Neutrophil (primary cell): ENCODE measurements around the gene TCERG1L.

Experiments used
- H3K27ac ChIP-seq: fragments of 200-600 bp; sonication (generic); 2 replicates; pipeline ENCODE4 v1.5.1; 2016; ENCODE audit warnings: mild to moderate bottlenecking, moderate library complexity
- H3K27me3 ChIP-seq: fragments of 200-600 bp; sonication (generic); 2 replicates; pipeline ENCODE4 v1.6.0; 2016; ENCODE audit warnings: mild to moderate bottlenecking
- H3K36me3 ChIP-seq: fragments of 200-600 bp; sonication (generic); 2 replicates; pipeline ENCODE4 v1.5.1; 2017
- H3K4me1 ChIP-seq, 2 experiments: fragments of 200-600 bp in 1 of 2; sonication (generic) in 1 of 2; 1 replicate in 1 of 2; 2 replicates in 1 of 2; pipeline versions ENCODE4 v1.5.1 to v1.6.1; 2013 to 2016; ENCODE audit warnings: low read depth in 1 of 2, low read length in 1 of 2, mild to moderate bottlenecking in 1 of 2, moderate library complexity in 1 of 2; ENCODE audit not compliant: control insufficient read depth in 1 of 2, insufficient read depth in 1 of 2
- H3K4me3 ChIP-seq, 2 experiments: fragments of 200-600 bp in 1 of 2; sonication (generic) in 1 of 2; 1 replicate in 1 of 2; 2 replicates in 1 of 2; pipeline ENCODE4 v1.5.1; 2013 to 2016; ENCODE audit warnings: low read depth in 1 of 2, low read length in 1 of 2, mild to moderate bottlenecking in 1 of 2, moderate library complexity in 1 of 2
- H3K9me3 ChIP-seq: fragments of 200-600 bp; sonication (generic); 2 replicates; pipeline ENCODE4 v1.5.1; 2016
- CTCF ChIP-seq: fragments of 200-600 bp; sonication (generic); IDR thresholded peaks from 2 replicates; pipeline ENCODE4 v1.5.1; 2016; ENCODE audit warnings: antibody characterized with exemption

TCERG1L gene

DNA sequence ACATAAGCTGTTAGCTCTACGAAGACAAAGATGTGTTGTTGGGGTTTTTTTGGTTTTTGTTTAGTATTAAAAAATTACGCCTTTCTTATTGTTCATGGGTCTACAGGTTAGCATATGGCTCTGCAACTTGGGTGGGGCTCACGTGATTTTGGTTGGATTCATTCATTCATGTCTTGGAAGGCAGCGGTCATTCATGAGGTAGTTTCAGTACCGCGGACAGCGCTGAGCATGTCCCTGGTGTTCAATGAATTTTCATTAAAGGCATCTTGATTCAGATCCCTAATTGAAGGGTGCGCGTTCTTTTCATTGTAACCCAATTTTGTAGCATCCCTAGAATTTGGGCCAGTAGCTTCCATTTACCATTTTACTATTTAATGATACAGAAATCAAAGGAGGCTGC lies 42.9 kb upstream of the TCERG1L start:
- H3K4me1 ChIP-seq, result no peaks in the 10 kb centered on the region
- H3K27ac ChIP-seq, result no peak overlapping the region
- H3K9me3 ChIP-seq, result no peaks in the 10 kb centered on the region
- no peaks in the 10 kb centered on the region for H3K36me3 ChIP-seq
- H3K4me3 ChIP-seq, result no peak overlapping the region
- no peaks in the 10 kb centered on the region for H3K27me3 ChIP-seq
- no peak for TF ChIP-seq CTCF

- no peaks in the 10 kb centered on the region for H3K27me3 ChIP-seq
- H3K27ac ChIP-seq, result no peak overlapping the region
- no peaks in the 10 kb centered on the region for H3K9me3 ChIP-seq
- H3K4me1 ChIP-seq, result no peaks in the 10 kb centered on the region
- TF ChIP-seq CTCF, result no peak
- H3K4me3 ChIP-seq, result no peak overlapping the region
- no peaks in the 10 kb centered on the region for H3K36me3 ChIP-seq
Measured at GRCh38 chr10:131352765-131353290, 41.3 kb upstream of the TCERG1L start.

DNA sequence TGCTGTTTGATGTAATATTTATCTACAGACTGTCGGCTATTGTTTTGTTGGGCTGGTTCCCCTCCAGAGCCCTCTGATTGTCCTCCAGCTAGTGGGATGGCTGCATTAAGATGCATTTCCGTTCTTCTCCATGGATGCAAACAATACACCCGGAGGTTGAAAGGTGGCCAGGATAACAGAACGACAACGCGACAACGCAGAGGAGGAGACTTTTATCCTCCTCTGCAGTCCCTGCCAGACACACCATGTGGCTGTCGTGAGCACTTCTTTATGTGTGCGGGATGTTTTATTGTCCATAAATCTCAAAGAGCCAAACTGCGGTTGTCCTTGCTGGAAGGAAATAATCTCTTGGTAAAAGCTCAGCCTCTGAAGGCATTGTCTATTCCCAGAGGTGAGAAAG lies 39.1 kb upstream of the TCERG1L start:
- no peak for TF ChIP-seq CTCF
- H3K9me3 ChIP-seq, result no peaks in the 10 kb centered on the region
- H3K4me1 ChIP-seq, result no peaks in the 10 kb centered on the region

GRCh38 chr10:131350245-131350644 lies 38.7 kb upstream of the TCERG1L start:
- Histone ChIP-seq H3K27ac (no peak overlapping the region), H3K9me3 (no peaks in the 10 kb centered on the region), H3K4me3 (no peak overlapping the region)

More for the DNA sequence above, 39.1 kb upstream of the TCERG1L start:
- Histone ChIP-seq H3K4me3 (no peak overlapping the region), H3K36me3 (no peaks in the 10 kb centered on the region), H3K27ac (no peak overlapping the region), H3K27me3 (no peaks in the 10 kb centered on the region)

DNA sequence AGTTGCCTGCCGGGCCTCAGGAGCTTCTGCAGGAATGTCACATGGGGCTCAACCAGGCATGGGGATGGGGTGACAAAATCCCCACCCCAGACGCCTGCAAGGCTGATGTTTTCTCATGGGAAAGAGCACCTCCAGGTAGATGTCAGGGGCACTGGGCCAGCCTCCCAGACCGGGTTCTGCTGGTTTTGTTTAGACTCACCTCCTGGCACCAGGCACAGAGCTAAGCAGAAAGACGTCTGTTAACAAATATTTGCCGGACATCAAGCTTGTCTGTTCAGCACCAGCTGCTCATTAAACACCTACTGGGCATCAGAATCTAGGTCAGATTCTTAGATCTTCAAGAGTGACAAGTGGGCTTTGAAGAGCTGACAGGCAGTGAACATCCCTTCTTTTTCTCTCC lies 34.9 kb upstream of the TCERG1L start:
- Histone ChIP-seq H3K4me3 (no peak overlapping the region), H3K4me1 (no peaks in the 10 kb centered on the region), H3K27me3 (no peaks in the 10 kb centered on the region), H3K9me3 (no peaks in the 10 kb centered on the region), H3K36me3 (no peaks in the 10 kb centered on the region), H3K27ac (no peak overlapping the region)
- no peak for TF ChIP-seq CTCF

More at GRCh38 chr10:131350245-131350644, 38.7 kb upstream of the TCERG1L start:
- TF ChIP-seq CTCF, result no peak
- Histone ChIP-seq H3K36me3 (no peaks in the 10 kb centered on the region), H3K27me3 (no peaks in the 10 kb centered on the region), H3K4me1 (no peaks in the 10 kb centered on the region)

GRCh38 chr10:131345691-131346090 lies 34.2 kb upstream of the TCERG1L start:
- Histone ChIP-seq H3K27me3 (no peaks in the 10 kb centered on the region), H3K4me3 (no peak overlapping the region), H3K4me1 (no peaks in the 10 kb centered on the region), H3K9me3 (no peaks in the 10 kb centered on the region), H3K27ac (no peak overlapping the region), H3K36me3 (no peaks in the 10 kb centered on the region)
- TF ChIP-seq CTCF, result no peak
